ENCODE measurements around the gene UBA6. TPM values are rescaled to one million over a fixed set of nuclear protein-coding genes. Genes with fewer than 3 reads are reported as not detected.
A peak's percentile ranks its signal among the peaks of the same experiment; 100 is the strongest.

UBA6 gene
- total and polyA plus RNA-seq, 2 donors from 2014 or later = 5.2 to 45.8 TPM

DNA sequence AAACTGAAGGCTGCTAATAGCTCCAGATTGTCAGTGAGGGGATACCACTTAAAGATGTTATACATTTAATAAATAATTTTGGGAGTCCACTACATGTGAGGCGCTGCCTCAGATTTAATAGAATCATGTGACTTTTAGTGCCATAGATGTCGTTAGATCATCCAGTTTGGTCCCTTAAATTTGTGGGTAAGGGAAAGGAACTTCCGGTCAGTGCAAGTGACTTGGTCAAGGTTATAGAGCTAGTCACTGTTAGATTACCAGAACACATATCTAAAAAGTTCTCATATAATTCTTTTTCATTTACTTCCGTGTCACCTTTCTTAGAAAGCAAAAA, 529 bp upstream of the UBA6 start:
- Histone ChIP-seq H3K9ac (ENCODE audit: low read length in 3 of 3) (peak overlapping the region; percentile 43 to 96 (median 54)), H3K27me3 (ENCODE audit: control insufficient read depth, insufficient read depth, low read length) (no peaks in the 10 kb centered on the region), H3K9me3 (ENCODE audit: control insufficient read depth in 2 of 3, insufficient read depth in 1 of 3, low read length in 3 of 3) (no peaks in the 10 kb centered on the region), H3K27ac (ENCODE audit: low read depth in 2 of 2, low read length in 2 of 2) (peak overlapping the region; percentile 42 to 84), H3K4me1 (ENCODE audit: control insufficient read depth in 2 of 3, insufficient read depth in 2 of 3, low read depth in 1 of 3, low read length in 3 of 3) (peaks cover 0 to 4% (median 0%) of the 10 kb centered on the region in 3 donors), H3K4me3 (ENCODE audit: low read length in 3 of 3) (peak overlapping the region; percentile 90 to 98 (median 92)), H3K36me3 (ENCODE audit: control insufficient read depth in 2 of 3, insufficient read depth in 3 of 3, low read length in 3 of 3) (no peaks in the 10 kb centered on the region)
- TF ChIP-seq, protein P1, sequence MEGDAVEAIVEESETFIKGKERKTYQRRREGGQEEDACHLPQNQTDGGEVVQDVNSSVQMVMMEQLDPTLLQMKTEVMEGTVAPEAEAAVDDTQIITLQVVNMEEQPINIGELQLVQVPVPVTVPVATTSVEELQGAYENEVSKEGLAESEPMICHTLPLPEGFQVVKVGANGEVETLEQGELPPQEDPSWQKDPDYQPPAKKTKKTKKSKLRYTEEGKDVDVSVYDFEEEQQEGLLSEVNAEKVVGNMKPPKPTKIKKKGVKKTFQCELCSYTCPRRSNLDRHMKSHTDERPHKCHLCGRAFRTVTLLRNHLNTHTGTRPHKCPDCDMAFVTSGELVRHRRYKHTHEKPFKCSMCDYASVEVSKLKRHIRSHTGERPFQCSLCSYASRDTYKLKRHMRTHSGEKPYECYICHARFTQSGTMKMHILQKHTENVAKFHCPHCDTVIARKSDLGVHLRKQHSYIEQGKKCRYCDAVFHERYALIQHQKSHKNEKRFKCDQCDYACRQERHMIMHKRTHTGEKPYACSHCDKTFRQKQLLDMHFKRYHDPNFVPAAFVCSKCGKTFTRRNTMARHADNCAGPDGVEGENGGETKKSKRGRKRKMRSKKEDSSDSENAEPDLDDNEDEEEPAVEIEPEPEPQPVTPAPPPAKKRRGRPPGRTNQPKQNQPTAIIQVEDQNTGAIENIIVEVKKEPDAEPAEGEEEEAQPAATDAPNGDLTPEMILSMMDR (IDR thresholded peaks at IDR 0.05; ENCODE audit: borderline replicate concordance, extremely low read depth, insufficient read depth) = no peak
- DNase-seq (no peak), FAIRE-seq (no peak)
- intact Hi-C loops (cut with DNase I) = no loop called here

DNA sequence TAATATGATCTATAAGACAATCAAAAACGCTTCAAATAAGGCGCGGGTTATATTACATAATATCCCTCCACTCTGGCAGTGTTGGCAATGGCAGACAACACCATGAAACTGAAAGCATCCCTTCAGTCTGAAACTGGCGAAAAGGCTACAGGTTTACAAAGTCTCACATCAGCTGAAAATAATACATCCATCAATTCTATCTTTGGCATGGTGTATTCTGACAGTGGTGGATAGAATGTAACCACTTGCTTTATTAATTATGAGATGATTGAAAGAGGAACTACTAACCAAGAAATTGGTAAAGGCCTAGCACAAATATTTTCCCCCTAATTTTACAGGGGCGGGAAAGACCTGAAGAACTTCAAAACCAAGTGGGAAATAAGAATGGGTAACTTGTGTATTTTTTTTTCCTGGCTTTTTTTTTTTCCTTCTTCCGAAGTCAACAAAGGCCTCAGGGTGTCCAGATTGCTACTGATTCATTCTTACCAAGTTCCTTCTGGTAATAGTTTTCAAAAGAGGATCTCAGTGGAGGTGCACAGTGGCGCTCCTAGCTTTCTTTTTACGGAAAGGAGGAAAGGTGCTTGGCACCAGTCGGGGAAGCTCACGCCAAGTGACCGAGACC, 728 bp downstream of the UBA6 start:
- no peak for DNase-seq
- Histone ChIP-seq H3K4me1 (ENCODE audit: control insufficient read depth in 2 of 3, insufficient read depth in 2 of 3, low read depth in 1 of 3, low read length in 3 of 3) (peaks cover 0 to 4% (median 0%) of the 10 kb centered on the region in 3 donors), H3K36me3 (ENCODE audit: control insufficient read depth in 2 of 3, insufficient read depth in 3 of 3, low read length in 3 of 3) (no peaks in the 10 kb centered on the region), H3K27ac (ENCODE audit: low read depth in 2 of 2, low read length in 2 of 2) (peak overlapping the region; percentile 84 to 88), H3K9ac (ENCODE audit: low read length in 3 of 3) (peak overlapping the region; percentile 12 to 92 (median 81)), H3K27me3 (ENCODE audit: control insufficient read depth, insufficient read depth, low read length) (no peaks in the 10 kb centered on the region), H3K4me3 (ENCODE audit: low read length in 3 of 3) (peak overlapping the region; percentile 70 to 98 (median 90)), H3K9me3 (ENCODE audit: control insufficient read depth in 2 of 3, insufficient read depth in 1 of 3, low read length in 3 of 3) (no peaks in the 10 kb centered on the region)
- TF ChIP-seq, protein P1 (IDR thresholded peaks at IDR 0.05; ENCODE audit: borderline replicate concordance, extremely low read depth, insufficient read depth) = no peak
- no peak for FAIRE-seq
- intact Hi-C loops (cut with DNase I) = no loop called here

DNA sequence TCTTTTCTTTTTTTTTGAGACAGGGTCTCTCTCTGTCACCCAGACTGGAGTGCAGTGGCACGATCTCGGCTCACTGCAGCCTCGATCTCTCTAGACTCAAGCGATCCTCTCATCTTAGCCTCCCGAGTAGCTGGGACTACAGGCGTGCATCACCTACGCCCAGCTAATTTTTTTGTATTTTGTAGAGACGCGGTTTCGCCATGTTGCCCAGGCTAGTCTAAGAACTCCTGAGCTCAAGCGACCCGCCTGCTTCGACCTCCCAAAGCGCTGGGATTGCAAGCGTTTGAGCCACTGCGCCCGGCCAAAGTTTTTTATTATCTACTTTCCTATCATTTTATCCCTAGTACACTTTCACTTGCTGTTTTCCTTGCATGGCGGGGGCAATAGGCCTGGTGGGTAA, 1.4 kb downstream of the UBA6 start:
- TF ChIP-seq, protein P1 (IDR thresholded peaks at IDR 0.05; ENCODE audit: borderline replicate concordance, extremely low read depth, insufficient read depth) = no peak
- Histone ChIP-seq H3K27me3 (ENCODE audit: control insufficient read depth, insufficient read depth, low read length) (no peaks in the 10 kb centered on the region), H3K9me3 (ENCODE audit: control insufficient read depth in 2 of 3, insufficient read depth in 1 of 3, low read length in 3 of 3) (no peaks in the 10 kb centered on the region), H3K27ac (ENCODE audit: low read depth in 2 of 2, low read length in 2 of 2) (no peak overlapping the region), H3K4me3 (ENCODE audit: low read length in 3 of 3) (peak overlapping the region in 1 of 3 donors; percentile 70), H3K9ac (ENCODE audit: low read length in 3 of 3) (no peak overlapping the region), H3K36me3 (ENCODE audit: control insufficient read depth in 2 of 3, insufficient read depth in 3 of 3, low read length in 3 of 3) (no peaks in the 10 kb centered on the region), H3K4me1 (ENCODE audit: control insufficient read depth in 2 of 3, insufficient read depth in 2 of 3, low read depth in 1 of 3, low read length in 3 of 3) (peaks cover 0 to 4% (median 0%) of the 10 kb centered on the region in 3 donors)
- intact Hi-C loops (cut with DNase I) = no loop called here
- FAIRE-seq (no peak), DNase-seq (peak in 1 of 5 donors; percentile 5)

All from kidney (tissue), 14 donors.